ENCODE results near the gene DEPDC1.
A peak's percentile ranks its signal among the peaks of the same experiment; 100 is the strongest.
"Not testable (repeated sequence)": the region's sequence is repeated elsewhere in the genome, so short reads cannot be mapped to it uniquely, and the experiment has no call there.

DEPDC1 gene

DNA sequence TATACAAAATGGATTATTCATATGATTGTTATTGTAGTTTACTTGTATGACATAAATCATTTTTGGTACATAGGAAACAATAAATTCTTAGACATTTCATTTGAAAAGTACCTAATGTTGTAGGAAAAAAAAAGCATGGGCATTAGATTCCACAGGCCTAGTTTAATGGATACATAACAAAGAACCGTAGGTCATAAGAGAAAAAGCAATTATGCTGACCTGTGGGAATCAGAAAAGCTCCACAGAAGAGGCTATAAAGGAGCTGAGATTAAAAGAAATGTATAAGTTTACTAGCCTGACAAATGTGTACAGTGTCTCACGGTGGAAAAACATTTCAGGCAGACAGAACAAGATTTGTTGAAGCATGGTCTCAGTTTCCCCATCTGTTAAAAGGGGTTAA is 3.7 kb downstream of the DEPDC1 start:
- Histone ChIP-seq H3K4me1 (ENCODE audit: insufficient read depth, poor library complexity, severe bottlenecking) (peaks cover 16% of the 10 kb centered on the region), H3K4me3 (ENCODE audit: severe bottlenecking) (no peak overlapping the region), H3K27me3 (ENCODE audit: insufficient read depth, poor library complexity, severe bottlenecking) (no peaks in the 10 kb centered on the region), H3K27ac (ENCODE audit: poor library complexity, severe bottlenecking) (no peak overlapping the region), H3K36me3 (ENCODE audit: low read depth) (peaks cover 69% of the 10 kb centered on the region), H3K9me3 (ENCODE audit: severe bottlenecking) (no peaks in the 10 kb centered on the region)
- DNase-seq (ENCODE audit: low spot score) (no peak), ATAC-seq (ENCODE audit: low read depth) (no peak)
- TF ChIP-seq, protein P1, sequence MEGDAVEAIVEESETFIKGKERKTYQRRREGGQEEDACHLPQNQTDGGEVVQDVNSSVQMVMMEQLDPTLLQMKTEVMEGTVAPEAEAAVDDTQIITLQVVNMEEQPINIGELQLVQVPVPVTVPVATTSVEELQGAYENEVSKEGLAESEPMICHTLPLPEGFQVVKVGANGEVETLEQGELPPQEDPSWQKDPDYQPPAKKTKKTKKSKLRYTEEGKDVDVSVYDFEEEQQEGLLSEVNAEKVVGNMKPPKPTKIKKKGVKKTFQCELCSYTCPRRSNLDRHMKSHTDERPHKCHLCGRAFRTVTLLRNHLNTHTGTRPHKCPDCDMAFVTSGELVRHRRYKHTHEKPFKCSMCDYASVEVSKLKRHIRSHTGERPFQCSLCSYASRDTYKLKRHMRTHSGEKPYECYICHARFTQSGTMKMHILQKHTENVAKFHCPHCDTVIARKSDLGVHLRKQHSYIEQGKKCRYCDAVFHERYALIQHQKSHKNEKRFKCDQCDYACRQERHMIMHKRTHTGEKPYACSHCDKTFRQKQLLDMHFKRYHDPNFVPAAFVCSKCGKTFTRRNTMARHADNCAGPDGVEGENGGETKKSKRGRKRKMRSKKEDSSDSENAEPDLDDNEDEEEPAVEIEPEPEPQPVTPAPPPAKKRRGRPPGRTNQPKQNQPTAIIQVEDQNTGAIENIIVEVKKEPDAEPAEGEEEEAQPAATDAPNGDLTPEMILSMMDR (IDR thresholded peaks at IDR 0.05; ENCODE audit: poor library complexity, severe bottlenecking), result no peak

DNA sequence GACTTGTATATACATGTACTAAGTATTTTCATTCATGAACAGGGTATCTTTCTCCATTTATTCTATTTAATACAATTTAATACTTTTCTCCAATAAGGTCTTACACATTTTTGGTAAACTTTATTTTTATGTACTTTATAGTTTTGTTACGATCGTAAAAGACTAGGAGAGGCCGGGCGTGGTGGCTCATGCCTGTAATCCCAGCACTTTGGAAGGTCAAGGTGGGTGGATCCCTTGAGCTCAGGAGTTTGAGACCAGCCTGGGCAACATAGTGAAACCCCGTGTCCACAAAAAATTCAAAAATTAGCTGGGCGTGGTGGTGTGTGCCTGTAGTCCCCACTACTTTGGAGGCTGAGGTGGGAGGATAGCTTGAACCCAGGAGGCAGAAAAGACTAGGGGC is 4.6 kb downstream of the DEPDC1 start:
- not testable (repeated sequence) for H3K27me3 ChIP-seq (ENCODE audit: insufficient read depth, poor library complexity, severe bottlenecking); DNase-seq (ENCODE audit: low spot score); H3K9me3 ChIP-seq (ENCODE audit: severe bottlenecking); ATAC-seq (ENCODE audit: low read depth); H3K27ac ChIP-seq (ENCODE audit: poor library complexity, severe bottlenecking); H3K4me3 ChIP-seq (ENCODE audit: severe bottlenecking)
- Histone ChIP-seq H3K36me3 (ENCODE audit: low read depth) (peaks cover 79% of the 10 kb centered on the region), H3K4me1 (ENCODE audit: insufficient read depth, poor library complexity, severe bottlenecking) (peaks cover 16% of the 10 kb centered on the region)

DNA sequence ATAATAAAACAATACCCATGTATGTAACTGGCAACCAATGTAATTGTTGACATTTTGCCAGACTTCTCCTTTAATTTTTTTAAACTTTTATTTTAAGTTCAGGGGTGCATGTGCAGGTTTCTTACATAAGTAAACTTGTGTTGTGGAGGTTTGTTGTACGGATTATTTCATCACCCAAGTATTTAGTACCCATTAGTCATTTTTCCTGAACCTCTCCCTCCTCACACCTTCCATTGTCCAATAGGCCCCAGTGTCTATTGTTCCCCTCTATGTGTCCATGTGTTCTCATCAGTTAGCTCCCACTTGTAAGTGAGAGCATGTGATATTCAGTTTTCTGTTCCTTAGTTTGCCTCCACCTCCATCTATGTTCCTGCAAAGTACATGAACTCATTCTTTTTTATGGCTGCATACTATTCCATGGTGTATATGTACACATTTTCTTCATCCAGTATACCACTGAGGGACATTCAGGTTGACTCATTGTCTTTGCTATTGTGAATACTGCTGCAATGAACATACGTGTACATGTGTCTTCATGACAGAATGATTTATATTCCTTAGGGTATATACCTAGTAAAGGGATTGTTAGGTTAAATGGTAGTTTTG is 6.7 kb downstream of the DEPDC1 start:
- peaks cover 97% of the 10 kb centered on the region for H3K36me3 ChIP-seq (ENCODE audit: low read depth)

DNA sequence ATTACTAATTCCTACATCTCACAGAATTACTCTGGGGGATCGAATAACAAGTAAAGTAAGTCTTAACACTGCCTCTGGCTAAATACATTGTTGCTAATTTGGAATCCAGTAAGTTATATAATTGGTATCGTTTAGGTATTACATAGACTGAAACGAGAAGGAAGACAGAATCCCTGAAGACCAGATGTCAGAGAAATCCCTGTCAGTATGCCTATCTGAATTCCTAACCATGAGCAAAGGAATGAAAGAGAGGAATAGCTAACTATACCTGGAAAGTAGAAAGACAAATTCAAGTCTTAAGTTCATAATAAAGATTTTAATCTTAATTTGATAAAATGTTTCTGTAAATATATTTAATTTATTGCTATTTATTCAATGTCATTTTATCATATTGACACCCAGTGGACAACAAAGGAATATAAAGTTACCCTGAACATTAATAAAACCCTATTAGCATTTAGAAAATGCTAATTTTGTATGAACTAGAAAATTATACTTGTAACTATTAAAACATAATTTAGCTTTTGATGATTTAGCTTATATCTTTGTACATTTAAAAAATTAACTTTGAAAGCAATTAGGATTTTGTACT is 11.4 kb downstream of the DEPDC1 start:
- Histone ChIP-seq H3K4me3 (ENCODE audit: severe bottlenecking) (no peak overlapping the region), H3K36me3 (ENCODE audit: low read depth) (peaks cover 99% of the 10 kb centered on the region), H3K27me3 (ENCODE audit: insufficient read depth, poor library complexity, severe bottlenecking) (no peaks in the 10 kb centered on the region), H3K27ac (ENCODE audit: poor library complexity, severe bottlenecking) (no peak overlapping the region), H3K4me1 (ENCODE audit: insufficient read depth, poor library complexity, severe bottlenecking) (no peaks in the 10 kb centered on the region), H3K9me3 (ENCODE audit: severe bottlenecking) (no peaks in the 10 kb centered on the region)
- TF ChIP-seq, protein P1 (IDR thresholded peaks at IDR 0.05; ENCODE audit: poor library complexity, severe bottlenecking), result peak; percentile 8
- no peak for DNase-seq (ENCODE audit: low spot score)
- no peak for ATAC-seq (ENCODE audit: low read depth)

More for the DNA sequence above, 6.7 kb downstream of the DEPDC1 start:
- TF ChIP-seq, protein P1 (IDR thresholded peaks at IDR 0.05; ENCODE audit: poor library complexity, severe bottlenecking), result no peak
- ATAC-seq (ENCODE audit: low read depth) (no peak), DNase-seq (ENCODE audit: low spot score) (no peak)
- Histone ChIP-seq H3K4me1 (ENCODE audit: insufficient read depth, poor library complexity, severe bottlenecking) (peaks cover 13% of the 10 kb centered on the region), H3K27ac (ENCODE audit: poor library complexity, severe bottlenecking) (no peak overlapping the region), H3K9me3 (ENCODE audit: severe bottlenecking) (no peaks in the 10 kb centered on the region), H3K4me3 (ENCODE audit: severe bottlenecking) (no peak overlapping the region), H3K27me3 (ENCODE audit: insufficient read depth, poor library complexity, severe bottlenecking) (no peaks in the 10 kb centered on the region)

DNA sequence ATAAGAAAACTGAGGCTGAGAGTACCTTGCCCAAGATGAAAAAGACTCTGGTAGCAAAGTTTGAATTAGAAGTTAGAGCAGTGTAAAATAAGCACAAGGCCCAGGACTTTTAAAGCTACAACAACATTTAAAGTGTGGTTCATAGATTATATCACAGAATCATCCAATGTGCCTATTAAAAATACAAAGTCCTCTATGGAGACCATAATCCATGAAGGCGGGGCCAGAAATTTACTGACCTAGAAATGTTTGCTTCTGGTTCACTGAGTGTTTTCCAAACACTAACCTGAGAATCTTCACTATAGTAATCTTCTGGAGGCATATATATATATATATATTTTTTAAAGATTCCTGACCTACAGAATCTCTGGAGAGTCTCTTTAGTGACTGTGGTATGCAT is 12.3 kb downstream of the DEPDC1 start:
- TF ChIP-seq, protein P1 (IDR thresholded peaks at IDR 0.05; ENCODE audit: poor library complexity, severe bottlenecking), result no peak
- H3K4me3 ChIP-seq (ENCODE audit: severe bottlenecking), result no peak overlapping the region
- H3K27ac ChIP-seq (ENCODE audit: poor library complexity, severe bottlenecking), result no peak overlapping the region
- DNase-seq (ENCODE audit: low spot score) (no peak), ATAC-seq (ENCODE audit: low read depth) (no peak)
- H3K36me3 ChIP-seq (ENCODE audit: low read depth), result peaks cover 98% of the 10 kb centered on the region
- no peaks in the 10 kb centered on the region for H3K9me3 ChIP-seq (ENCODE audit: severe bottlenecking)
- no peaks in the 10 kb centered on the region for H3K4me1 ChIP-seq (ENCODE audit: insufficient read depth, poor library complexity, severe bottlenecking)
- H3K27me3 ChIP-seq (ENCODE audit: insufficient read depth, poor library complexity, severe bottlenecking), result no peaks in the 10 kb centered on the region

Measured in RWPE2 (cell line).